Measurements from ENCODE around the gene PKN3. TPM values are rescaled to one million over a fixed set of nuclear protein-coding genes. Genes with fewer than 3 reads are reported as not detected.

PKN3 gene
- total and polyA plus RNA-seq, 2 donors (not counting 1 experiment from before 2014, with no cell fraction given): 1.4 to 3.7 TPM

GRCh38 chr9:128733256-128733655 is 31.0 kb downstream of the PKN3 start:
- Histone ChIP-seq H3K4me1 (ENCODE audit: control insufficient read depth in 2 of 2, insufficient read depth in 2 of 2, low read length in 2 of 2) (no peaks in the 10 kb centered on the region), H4K20me1 (ENCODE audit: control insufficient read depth, insufficient read depth, low read length, poor library complexity, severe bottlenecking) (no peaks in the 10 kb centered on the region), H3K9me3 (ENCODE audit: control extremely low read depth in 1 of 3, control insufficient read depth in 2 of 3, insufficient read depth in 1 of 3, low read length in 2 of 3) (no peaks in the 10 kb centered on the region), H3K4me2 (replicated peaks; ENCODE audit: low read depth, low read length, poor library complexity, severe bottlenecking) (no peak overlapping the region), H3K9ac (ENCODE audit: low read length) (no peak overlapping the region), H3K27ac (ENCODE audit: low read length in 2 of 2) (no peak overlapping the region), H3K27me3 (replicated peaks in 1 of 4; ENCODE audit: control extremely low read depth in 1 of 4, control insufficient read depth in 3 of 4, insufficient read depth in 4 of 4, low read length in 3 of 4) (no peaks in the 10 kb centered on the region), H3K79me2 (ENCODE audit: control insufficient read depth, insufficient read depth, low read length) (no peaks in the 10 kb centered on the region), H3K36me3 (replicated peaks in 1 of 2; ENCODE audit: control extremely low read depth in 1 of 2, control insufficient read depth in 1 of 2, extremely low read depth in 1 of 2, insufficient read depth in 2 of 2, low read length in 1 of 2) (peaks cover 4 to 28% of the 10 kb centered on the region in 2 experiments), H2AFZ (ENCODE audit: insufficient read depth, low read depth, low read length, poor library complexity, severe bottlenecking) (no peak overlapping the region), H3K4me3 (ENCODE audit: control extremely low read depth in 1 of 5, extremely low read depth in 1 of 5, insufficient read depth in 1 of 5, low read depth in 2 of 5, low read length in 4 of 5) (no peak overlapping the region)
- intact Hi-C loops (cut with micrococcal nuclease): no loop called here
- no peaks in the 10 kb centered on the region for H3K27me3 Mint-ChIP-seq
- 75% methylated on average over 8 of the region's 9 CpGs for WGBS (ENCODE audit: insufficient coverage)
- peak; percentile 34 for DNase-seq
- H3K4me3 Mint-ChIP-seq: no peak overlapping the region
- no peaks in the 10 kb centered on the region for H3K9me3 Mint-ChIP-seq (ENCODE audit: insufficient read depth)
- ChIA-PET CTCF (interaction anchor here (0.6 to 1.2 kb wide), 5 partner anchors 50 to 195 kb away, joined by 3 to 5 read pairs (median 3); no protein-coding TSS in a partner anchor), POLR2A (no interaction called here)
- H3K27ac Mint-ChIP-seq: peak overlapping the region; percentile 56
- H3K4me1 Mint-ChIP-seq: no peaks in the 10 kb centered on the region
- TF ChIP-seq EZH2 (IDR thresholded peaks at IDR 0.05; ENCODE audit: borderline replicate concordance, insufficient read depth, low read depth, low read length, poor library complexity, severe bottlenecking): no peak
- peak; percentile 17 for TF ChIP-seq CTCF (IDR thresholded peaks at IDR 0.05)
- peak; percentile 41 for ATAC-seq (ENCODE audit: low read depth)

- 100% methylated on average over 1 of the region's 2 CpGs for WGBS (ENCODE audit: insufficient coverage)
- Histone ChIP-seq H3K9ac (ENCODE audit: low read length) (no peak overlapping the region), H4K20me1 (ENCODE audit: control insufficient read depth, insufficient read depth, low read length, poor library complexity, severe bottlenecking) (no peaks in the 10 kb centered on the region), H3K79me2 (ENCODE audit: control insufficient read depth, insufficient read depth, low read length) (no peaks in the 10 kb centered on the region), H3K27me3 (replicated peaks in 1 of 4; ENCODE audit: control extremely low read depth in 1 of 4, control insufficient read depth in 3 of 4, insufficient read depth in 4 of 4, low read length in 3 of 4) (no peaks in the 10 kb centered on the region), H3K27ac (ENCODE audit: low read length in 2 of 2) (no peak overlapping the region), H3K4me3 (ENCODE audit: control extremely low read depth in 1 of 5, extremely low read depth in 1 of 5, insufficient read depth in 1 of 5, low read depth in 2 of 5, low read length in 4 of 5) (no peak overlapping the region), H2AFZ (ENCODE audit: insufficient read depth, low read depth, low read length, poor library complexity, severe bottlenecking) (no peak overlapping the region), H3K36me3 (replicated peaks in 1 of 2; ENCODE audit: control extremely low read depth in 1 of 2, control insufficient read depth in 1 of 2, extremely low read depth in 1 of 2, insufficient read depth in 2 of 2, low read length in 1 of 2) (peaks cover 4 to 36% of the 10 kb centered on the region in 2 experiments), H3K4me2 (replicated peaks; ENCODE audit: low read depth, low read length, poor library complexity, severe bottlenecking) (no peak overlapping the region), H3K9me3 (ENCODE audit: control extremely low read depth in 1 of 3, control insufficient read depth in 2 of 3, insufficient read depth in 1 of 3, low read length in 2 of 3) (no peaks in the 10 kb centered on the region), H3K4me1 (ENCODE audit: control insufficient read depth in 2 of 2, insufficient read depth in 2 of 2, low read length in 2 of 2) (no peaks in the 10 kb centered on the region)
- Mint-ChIP-seq H3K4me3 (no peak overlapping the region), H3K4me1 (no peaks in the 10 kb centered on the region), H3K9me3 (ENCODE audit: insufficient read depth) (no peaks in the 10 kb centered on the region), H3K27ac (no peak overlapping the region), H3K27me3 (no peaks in the 10 kb centered on the region)
- intact Hi-C loops (cut with micrococcal nuclease): no loop called here
- ATAC-seq (ENCODE audit: low read depth) (no peak), DNase-seq (peak; percentile 5)
- ChIA-PET POLR2A (no interaction called here), CTCF (interaction anchor here (0.6 to 0.7 kb wide), 2 partner anchors 401 to 1129 kb away, joined by 3 to 4 read pairs; no protein-coding TSS in a partner anchor)
- TF ChIP-seq EZH2 (IDR thresholded peaks at IDR 0.05; ENCODE audit: borderline replicate concordance, insufficient read depth, low read depth, low read length, poor library complexity, severe bottlenecking) (no peak), CTCF (IDR thresholded peaks at IDR 0.05) (no peak)
Measured at GRCh38 chr9:128735373-128735772, 33.1 kb downstream of the PKN3 start.
